Thoracic aorta (tissue), 2 donors: ENCODE data around the gene HPRT1. TPM values are rescaled to one million over a fixed set of nuclear protein-coding genes. Genes with fewer than 3 reads are reported as not detected.

Source experiments
- ATAC-seq: fragments of 150-250 bp; one replicate; pipeline ENCODE4 v1.8.0; 2017; ENCODE audit warnings: low read depth; ENCODE audit not compliant: insufficient number of reproducible peaks, low FRiP score
- DNase-seq: peaks from one replicate; pipeline ENCODE4 v3.0.0-alpha.2; 2020; ENCODE audit warnings: low spot score
- H3K27ac ChIP-seq, 2 donors: fragments of 200-600 bp; sonication (generic); 1 replicate in 1 of 2; 2 replicates in 1 of 2; pipeline ENCODE4 v1.5.1; 2016; ENCODE audit warnings: mild to moderate bottlenecking in 2 of 2, moderate library complexity in 2 of 2
- H3K27me3 ChIP-seq: fragments of 200-600 bp; sonication (generic); replicated peaks from 2 replicates; pipeline ENCODE4 v1.6.0; 2016; ENCODE audit warnings: mild to moderate bottlenecking; ENCODE audit not compliant: insufficient read depth
- H3K36me3 ChIP-seq: fragments of 200-600 bp; sonication (generic); one replicate; pipeline ENCODE4 v1.5.1; 2016
- H3K4me1 ChIP-seq, 2 donors: fragments of 200-600 bp; sonication (generic); 1 replicate in 1 of 2; 2 replicates in 1 of 2; pipeline versions ENCODE4 v1.5.1 to v1.6.0; 2016; ENCODE audit warnings: low read depth in 2 of 2, mild to moderate bottlenecking in 1 of 2; ENCODE audit not compliant: control insufficient read depth in 1 of 2
- H3K4me3 ChIP-seq: fragments of 200-600 bp; sonication (generic); 2 replicates; pipeline ENCODE4 v1.5.1; 2016; ENCODE audit warnings: mild to moderate bottlenecking
- H3K9me3 ChIP-seq: fragments of 200-600 bp; sonication (generic); 2 replicates; pipeline ENCODE4 v1.5.1; 2016
- total RNA-seq, 2 donors: library from RNA; depleted of rRNA; stranded (reverse); fragments of >200 nt; gene quantifications; one replicate each; pipeline versions ENCODE4 v1.1.0 to v1.2.3, GENCODE V29; 2016
- TF ChIP-seq, protein P1 (sequence below): fragments of 200-600 bp; sonication (generic); IDR thresholded peaks from one replicate; pipeline ENCODE4 v1.5.1; 2019; ENCODE audit warnings: antibody characterized with exemption

The HPRT1 gene
- 10 to 100 TPM in 1 of 2 donors, 1 to 10 TPM in 1; 3.1 to 20.7 TPM for total RNA-seq

- Histone ChIP-seq H3K27ac (peak within 1 kb of the TSS; percentile 68 to 81), H3K4me3 (peak within 1 kb of the TSS; percentile 85), H3K4me1 (no peaks in the 10 kb centered on the region), H3K36me3 (no peaks in the 10 kb centered on the region), H3K27me3 (no peaks in the 10 kb centered on the region), H3K9me3 (no peaks in the 10 kb centered on the region)
- DNase-seq (peak; percentile 11), ATAC-seq (no peak)
- TF ChIP-seq, protein P1, sequence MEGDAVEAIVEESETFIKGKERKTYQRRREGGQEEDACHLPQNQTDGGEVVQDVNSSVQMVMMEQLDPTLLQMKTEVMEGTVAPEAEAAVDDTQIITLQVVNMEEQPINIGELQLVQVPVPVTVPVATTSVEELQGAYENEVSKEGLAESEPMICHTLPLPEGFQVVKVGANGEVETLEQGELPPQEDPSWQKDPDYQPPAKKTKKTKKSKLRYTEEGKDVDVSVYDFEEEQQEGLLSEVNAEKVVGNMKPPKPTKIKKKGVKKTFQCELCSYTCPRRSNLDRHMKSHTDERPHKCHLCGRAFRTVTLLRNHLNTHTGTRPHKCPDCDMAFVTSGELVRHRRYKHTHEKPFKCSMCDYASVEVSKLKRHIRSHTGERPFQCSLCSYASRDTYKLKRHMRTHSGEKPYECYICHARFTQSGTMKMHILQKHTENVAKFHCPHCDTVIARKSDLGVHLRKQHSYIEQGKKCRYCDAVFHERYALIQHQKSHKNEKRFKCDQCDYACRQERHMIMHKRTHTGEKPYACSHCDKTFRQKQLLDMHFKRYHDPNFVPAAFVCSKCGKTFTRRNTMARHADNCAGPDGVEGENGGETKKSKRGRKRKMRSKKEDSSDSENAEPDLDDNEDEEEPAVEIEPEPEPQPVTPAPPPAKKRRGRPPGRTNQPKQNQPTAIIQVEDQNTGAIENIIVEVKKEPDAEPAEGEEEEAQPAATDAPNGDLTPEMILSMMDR = no peak
Measured at GRCh38 chrX:134460005-134460861, at the start of gene HPRT1. TSS of gene HPRT1 (plus strand) at chrX:134460165. CDS start at chrX:134460312, 147 bp downstream.

DNA sequence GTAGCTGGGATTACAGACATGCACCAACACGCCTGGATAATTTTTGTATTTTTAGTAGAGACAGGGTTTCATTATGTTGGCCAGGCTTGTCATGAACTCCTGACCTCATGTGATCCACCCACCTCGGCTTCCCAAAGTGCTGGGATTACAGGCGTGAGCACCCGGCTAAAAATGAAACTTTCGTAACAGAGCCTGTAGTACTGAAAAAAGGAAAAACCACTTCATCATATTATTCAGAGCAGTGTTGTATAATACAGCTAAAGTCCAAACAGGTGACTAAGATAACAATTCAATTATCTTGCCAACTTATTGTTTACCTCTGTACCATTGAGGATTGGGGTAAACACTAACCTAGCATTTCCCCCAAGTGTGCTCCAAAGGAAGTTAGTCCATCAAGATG lies 43.9 kb upstream of the HPRT1 start:
- Histone ChIP-seq H3K27ac (no peak overlapping the region), H3K4me3 (no peak overlapping the region), H3K36me3 (no peaks in the 10 kb centered on the region), H3K9me3 (no peaks in the 10 kb centered on the region), H3K4me1 (no peaks in the 10 kb centered on the region), H3K27me3 (no peaks in the 10 kb centered on the region)
- TF ChIP-seq, protein P1 = no peak
- DNase-seq = no peak
- ATAC-seq = no peak

GRCh38 chrX:134418317-134419113 lies 41.5 kb upstream of the HPRT1 start:
- no peak overlapping the region for H3K4me3 ChIP-seq
- no peaks in the 10 kb centered on the region for H3K4me1 ChIP-seq
- TF ChIP-seq, protein P1 = no peak
- H3K9me3 ChIP-seq = no peaks in the 10 kb centered on the region
- no peak for ATAC-seq
- H3K36me3 ChIP-seq = no peaks in the 10 kb centered on the region
- no peaks in the 10 kb centered on the region for H3K27me3 ChIP-seq
- H3K27ac ChIP-seq = no peak overlapping the region
- DNase-seq = no peak

DNA sequence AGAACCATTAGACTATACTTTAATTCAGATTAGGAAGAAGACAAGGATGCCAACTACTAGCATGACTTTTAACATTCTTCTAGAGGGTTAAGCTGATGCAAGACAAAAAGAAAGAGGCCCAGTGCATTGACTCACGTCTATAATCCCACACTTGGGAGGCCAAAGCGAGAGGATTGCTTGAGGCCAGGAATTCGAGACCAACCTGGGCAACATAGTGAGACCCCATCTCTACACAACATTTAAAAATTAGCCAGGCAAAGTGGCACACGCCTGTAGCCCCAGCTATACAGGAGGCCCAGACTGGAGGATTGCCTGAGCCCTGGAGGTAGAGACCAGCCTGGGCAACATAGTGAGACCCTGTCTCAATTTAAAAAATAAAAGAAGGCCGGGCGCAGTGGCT lies 40.2 kb upstream of the HPRT1 start:
- Histone ChIP-seq H3K36me3 (no peaks in the 10 kb centered on the region), H3K4me3 (no peak overlapping the region), H3K27ac (no peak overlapping the region), H3K27me3 (no peaks in the 10 kb centered on the region), H3K9me3 (no peaks in the 10 kb centered on the region), H3K4me1 (no peaks in the 10 kb centered on the region)
- ATAC-seq (no peak), DNase-seq (no peak)
- TF ChIP-seq, protein P1 = no peak

GRCh38 chrX:134423606-134424005 lies 36.4 kb upstream of the HPRT1 start:
- Histone ChIP-seq H3K27ac (no peak overlapping the region), H3K4me3 (no peak overlapping the region), H3K4me1 (no peaks in the 10 kb centered on the region), H3K27me3 (no peaks in the 10 kb centered on the region), H3K36me3 (no peaks in the 10 kb centered on the region), H3K9me3 (no peaks in the 10 kb centered on the region)
- TF ChIP-seq, protein P1 = no peak
- ATAC-seq (no peak), DNase-seq (no peak)
